GM18526 (cell line): ENCODE measurements around the gene TMEM80.
A peak's percentile ranks its signal among the peaks of the same experiment; 100 is the strongest.

Source experiments
- POLR2A ChIP-seq: IDR thresholded peaks from 3 replicates; pipeline ENCODE4 v1.6.1; 2011; ENCODE audit not compliant: insufficient read length; ENCODE audit errors: extremely low read depth

The TMEM80 gene

GRCh38 chr11:722346-722811 is 26.8 kb downstream of the TMEM80 start:
- TF ChIP-seq POLR2A: no peak

GRCh38 chr11:723120-723883 is 27.7 kb downstream of the TMEM80 start:
- TF ChIP-seq POLR2A: no peak

- TF ChIP-seq POLR2A: no peak
Measured at GRCh38 chr11:724049-724777, 28.6 kb downstream of the TMEM80 start.

GRCh38 chr11:724778-725386 is 29.3 kb downstream of the TMEM80 start:
- no peak for TF ChIP-seq POLR2A

- TF ChIP-seq POLR2A: peak; percentile 26
Measured at GRCh38 chr11:725624-726202, 30.1 kb downstream of the TMEM80 start.

GRCh38 chr11:726278-727220 is 30.9 kb downstream of the TMEM80 start:
- TF ChIP-seq POLR2A: no peak

- no peak for TF ChIP-seq POLR2A
Measured at GRCh38 chr11:727281-727701, 31.7 kb downstream of the TMEM80 start.

- TF ChIP-seq POLR2A: no peak
Measured at GRCh38 chr11:727859-728748, 32.5 kb downstream of the TMEM80 start.

- TF ChIP-seq POLR2A: no peak
Measured at GRCh38 chr11:728901-729491, 33.4 kb downstream of the TMEM80 start.

- TF ChIP-seq POLR2A: no peak
Measured at GRCh38 chr11:729492-730074, 34.0 kb downstream of the TMEM80 start.

- TF ChIP-seq POLR2A: no peak
Measured at GRCh38 chr11:733072-733471, 37.5 kb downstream of the TMEM80 start.

- TF ChIP-seq POLR2A: no peak
Measured at GRCh38 chr11:737366-737765, 41.8 kb downstream of the TMEM80 start.

- no peak for TF ChIP-seq POLR2A
Measured at GRCh38 chr11:742156-742546, 46.5 kb downstream of the TMEM80 start.
